Adrenal gland (tissue), 12 donors: Measurements from ENCODE around the gene EDA2R. TPM values are rescaled to one million over a fixed set of nuclear protein-coding genes. Genes with fewer than 3 reads are reported as not detected.

Source experiments
- DNase-seq, 7 donors: peaks; one replicate each; pipeline ENCODE4 v3.0.0-alpha.2; 2019 to 2020
- H3K27ac ChIP-seq, 5 donors: fragments of 200-600 bp; sonication (generic) in 4 of 5; 1 replicate in 3 of 5; 2 replicates in 2 of 5; pipeline versions ENCODE4 v1.5.1 to v1.8.0; 2016 to 2020; ENCODE audit warnings: mild to moderate bottlenecking in 1 of 5
- H3K27me3 ChIP-seq: fragments of 200-600 bp; 2 replicates; pipeline ENCODE4 v1.8.0; 2021
- H3K36me3 ChIP-seq, 2 donors: fragments of 200-600 bp; replicated peaks in 1 of 2; 1 replicate in 1 of 2; 2 replicates in 1 of 2; pipeline versions ENCODE4 v1.5.1 to v1.8.0; 2018 to 2022
- H3K4me1 ChIP-seq, 2 donors: fragments of 200-600 bp; replicated peaks in 1 of 2; 1 replicate in 1 of 2; 2 replicates in 1 of 2; pipeline versions ENCODE4 v1.5.1 to v1.8.0; 2018 to 2021
- H3K4me3 ChIP-seq, 4 donors: fragments of 200-600 bp; sonication (generic) in 3 of 4; one replicate each; pipeline ENCODE4 v1.5.1; 2016 to 2018
- H3K9me3 ChIP-seq, 3 donors: fragments of 200-600 bp; sonication (generic) in 1 of 3; replicated peaks in 1 of 3; 1 replicate in 2 of 3; 2 replicates in 1 of 3; pipeline versions ENCODE4 v1.5.1 to v1.8.0; 2016 to 2021
- POLR2A ChIP-seq, 2 donors: fragments of 450-650 bp; IDR thresholded peaks; one replicate each; pipeline ENCODE4 v1.6.1; 2017; ENCODE audit warnings: antibody characterized with exemption in 2 of 2, mild to moderate bottlenecking in 2 of 2, moderate library complexity in 1 of 2
- WGBS, 4 donors: extraction: QIAGEN DNeasy Blood & Tissue Kit in 2 of 4; methylation state at CpG; one replicate each; pipeline versions ENCODE4 v1.1.5 to v1.1.7; 2013 to 2017; 5-methylcytosine and 5-hydroxymethylcytosine counted together
- intact Hi-C, 2 donors: fragments of 100-400 bp; cut with DNase I; formaldehyde crosslinking; loops; one replicate each; pipeline versions ENCODE4 v1.14.1 to v1.15.0; 2022 to 2023
- polyA plus RNA-seq, 3 donors: library from polyadenylated mRNA; stranded (reverse); fragments of 200-250 nt in 2 of 3; fragments of 350-450 nt in 1 of 3; fragmentation: Illumina TruSeq in 1 of 3; extraction: RNeasy Lipid Tissue Mini Kit (QIAGEN cat#74804) in 1 of 3; gene quantifications; one replicate each; pipeline ENCODE4 v1.2.3, GENCODE V29; 2013 to 2014
- total RNA-seq, 9 donors: library from RNA; depleted of rRNA in 4 of 9; stranded (reverse); fragments of >200 nt in 4 of 9; fragments of 120-200 nt in 1 of 9; fragmentation: NEBNext Ultra II Directional in 1 of 9; extraction: Animal tissue kit (Norgen Biotek cat#: 25700) in 1 of 9; gene quantifications; one replicate each; pipeline versions ENCODE4 v1.1.0 to v1.2.4, GENCODE V29; 2013 to 2023
- TF ChIP-seq, protein P1 (sequence below), 6 experiments: fragments of 450-650 bp in 4 of 6; fragments of 200-600 bp in 2 of 6; sonication (generic) in 1 of 6; IDR thresholded peaks; 1 replicate in 5 of 6; 2 replicates in 1 of 6; pipeline versions ENCODE4 v1.5.1 to v1.8.0; 2016 to 2021; ENCODE audit warnings: antibody characterized with exemption in 6 of 6, mild to moderate bottlenecking in 2 of 6, moderate library complexity in 1 of 6
- donor health status: healthy with polysubstance abuse.
- donor health status: Bipolar disorder and iron deficiency.
- donor health status: DM: yes; HTN: yes; CAD: no.
- donor health status: DM: no; HTN: no; CAD: no.
- donor health status: DM: no; HTN: no; CAD: no.
- donor health status: DM: yes; HTN: yes; CAD: no.

EDA2R gene
- total and polyA plus RNA-seq, 12 donors, result 0.64 to 15.3 (median 3.8) TPM

DNA sequence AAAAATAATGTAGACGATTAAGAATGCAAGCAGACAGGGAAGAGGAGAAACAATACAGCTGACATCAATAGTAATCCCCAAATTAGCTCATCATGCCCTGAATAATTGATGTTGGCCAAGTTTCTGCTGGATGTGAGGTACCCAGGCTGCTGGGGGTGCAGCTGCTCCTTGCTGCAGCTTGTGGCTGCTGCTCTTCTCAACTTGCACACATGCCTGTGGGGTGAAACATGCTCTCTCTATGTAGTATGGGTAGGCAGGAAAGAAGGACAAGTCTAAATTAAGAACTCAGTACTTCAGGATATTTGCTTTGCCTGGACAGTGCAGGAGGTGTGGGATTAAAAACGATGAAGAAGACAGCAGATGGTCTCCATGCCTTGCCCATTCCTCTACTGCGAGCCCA lies 16.7 kb downstream of the EDA2R start:
- intact Hi-C loops, result no loop called here
- no peak for TF ChIP-seq POLR2A (IDR thresholded peaks at IDR 0.05)
- TF ChIP-seq, protein P1, sequence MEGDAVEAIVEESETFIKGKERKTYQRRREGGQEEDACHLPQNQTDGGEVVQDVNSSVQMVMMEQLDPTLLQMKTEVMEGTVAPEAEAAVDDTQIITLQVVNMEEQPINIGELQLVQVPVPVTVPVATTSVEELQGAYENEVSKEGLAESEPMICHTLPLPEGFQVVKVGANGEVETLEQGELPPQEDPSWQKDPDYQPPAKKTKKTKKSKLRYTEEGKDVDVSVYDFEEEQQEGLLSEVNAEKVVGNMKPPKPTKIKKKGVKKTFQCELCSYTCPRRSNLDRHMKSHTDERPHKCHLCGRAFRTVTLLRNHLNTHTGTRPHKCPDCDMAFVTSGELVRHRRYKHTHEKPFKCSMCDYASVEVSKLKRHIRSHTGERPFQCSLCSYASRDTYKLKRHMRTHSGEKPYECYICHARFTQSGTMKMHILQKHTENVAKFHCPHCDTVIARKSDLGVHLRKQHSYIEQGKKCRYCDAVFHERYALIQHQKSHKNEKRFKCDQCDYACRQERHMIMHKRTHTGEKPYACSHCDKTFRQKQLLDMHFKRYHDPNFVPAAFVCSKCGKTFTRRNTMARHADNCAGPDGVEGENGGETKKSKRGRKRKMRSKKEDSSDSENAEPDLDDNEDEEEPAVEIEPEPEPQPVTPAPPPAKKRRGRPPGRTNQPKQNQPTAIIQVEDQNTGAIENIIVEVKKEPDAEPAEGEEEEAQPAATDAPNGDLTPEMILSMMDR (IDR thresholded peaks at IDR 0.05), result no peak
- 67 to 86% (median 79%) methylated on average over 3 of the region's 3 CpGs for WGBS, 4 donors

DNA sequence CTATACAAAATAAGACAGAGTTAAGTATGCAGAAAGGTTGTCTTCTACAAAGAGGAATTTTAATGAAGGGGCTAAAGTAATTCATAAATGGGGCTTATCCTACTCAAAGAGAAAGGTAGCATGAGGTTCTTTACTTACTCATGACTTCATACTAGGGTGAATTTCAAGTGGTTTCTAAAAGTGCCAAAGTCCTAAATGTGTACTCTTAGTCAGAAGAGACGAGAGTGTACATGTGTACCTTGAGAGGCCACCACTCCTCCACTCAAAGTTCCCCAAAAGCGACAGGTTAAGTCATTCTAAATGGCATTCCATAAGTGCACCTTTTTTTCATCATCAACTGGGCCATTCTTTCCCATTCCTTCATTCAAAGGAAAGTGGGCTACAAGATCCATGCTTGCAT lies 21.9 kb downstream of the EDA2R start:
- no peaks in the 10 kb centered on the region for H3K9me3 ChIP-seq
- TF ChIP-seq, protein P1 (IDR thresholded peaks at IDR 0.05), result no peak
- TF ChIP-seq POLR2A (IDR thresholded peaks at IDR 0.05), result no peak
- WGBS, 4 donors, result 55 to 95% (median 79%) methylated on average over 2 of the region's 2 CpGs
- H3K27me3 ChIP-seq, result no peaks in the 10 kb centered on the region
- H3K4me1 ChIP-seq, result no peaks in the 10 kb centered on the region
- intact Hi-C loops, result no loop called here
- H3K4me3 ChIP-seq, result no peak overlapping the region
- no peak overlapping the region for H3K27ac ChIP-seq
- DNase-seq, result no peak
- no peaks in the 10 kb centered on the region for H3K36me3 ChIP-seq

More for the DNA sequence above, 16.7 kb downstream of the EDA2R start:
- Histone ChIP-seq H3K4me3 (no peak overlapping the region), H3K27me3 (no peaks in the 10 kb centered on the region), H3K9me3 (no peaks in the 10 kb centered on the region), H3K27ac (no peak overlapping the region), H3K4me1 (no peaks in the 10 kb centered on the region), H3K36me3 (no peaks in the 10 kb centered on the region)
- DNase-seq, result no peak

DNA sequence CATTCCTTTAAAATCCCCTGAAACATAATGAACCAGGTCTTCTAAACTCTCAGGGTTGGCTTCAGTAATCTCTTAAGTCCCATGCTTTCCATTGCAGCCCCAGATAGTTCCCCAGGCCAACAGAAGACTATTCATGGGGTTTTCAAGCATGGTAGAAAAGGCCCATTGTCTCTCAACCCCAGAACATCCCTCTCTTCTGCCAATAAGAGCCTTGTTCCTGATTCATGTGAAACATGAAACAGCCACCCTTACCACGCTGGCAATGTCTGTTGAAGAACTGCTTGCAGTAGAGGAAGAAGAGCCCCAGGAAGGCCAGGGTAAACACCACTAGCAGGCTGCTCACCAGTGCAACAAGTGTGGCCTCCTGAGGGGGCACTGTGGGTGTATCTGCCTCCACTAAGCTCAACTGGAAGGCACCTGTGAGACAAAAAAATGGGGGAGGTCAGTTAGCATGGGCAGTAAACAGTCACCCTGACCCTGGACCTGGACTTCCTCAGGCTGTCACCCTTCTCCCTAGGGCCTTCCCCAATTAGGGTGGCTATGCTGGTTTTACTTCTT lies 36.4 kb downstream of the EDA2R start:
- H3K4me1 ChIP-seq, result no peaks in the 10 kb centered on the region
- no peaks in the 10 kb centered on the region for H3K27me3 ChIP-seq
- no peak overlapping the region for H3K27ac ChIP-seq
- no peaks in the 10 kb centered on the region for H3K36me3 ChIP-seq
- no peak overlapping the region for H3K4me3 ChIP-seq
- intact Hi-C loops, result no loop called here
- WGBS, 4 donors, result 29 to 68% (median 38%) methylated on average over 1 of the region's 1 CpG; no CpG with 5 or more reads in 1 of the 4 donors
- TF ChIP-seq POLR2A (IDR thresholded peaks at IDR 0.05), result no peak
- TF ChIP-seq, protein P1 (IDR thresholded peaks at IDR 0.05), result no peak
- no peaks in the 10 kb centered on the region for H3K9me3 ChIP-seq
- no peak for DNase-seq

DNA sequence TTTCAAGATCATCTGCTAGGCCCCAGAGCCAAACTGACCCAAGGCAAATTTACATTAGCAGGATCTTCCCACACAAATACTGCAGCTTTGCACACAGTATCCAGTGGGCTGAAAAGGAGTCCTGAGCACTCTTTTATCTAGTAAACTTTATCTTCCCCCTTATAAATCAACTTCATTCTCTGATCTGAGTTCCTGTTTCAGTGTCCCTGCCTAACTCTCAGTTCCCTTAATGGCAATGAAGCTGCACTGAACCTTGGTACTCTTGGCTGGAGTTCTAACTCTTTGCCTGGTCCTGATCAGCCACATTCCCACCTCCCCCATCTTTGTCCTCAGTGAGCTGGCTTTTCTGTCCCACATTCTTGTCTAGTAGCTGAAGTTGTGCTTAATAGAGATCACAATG lies 37.4 kb downstream of the EDA2R start:
- no peak for DNase-seq
- Histone ChIP-seq H3K36me3 (no peaks in the 10 kb centered on the region), H3K4me3 (no peak overlapping the region), H3K27ac (no peak overlapping the region), H3K9me3 (no peaks in the 10 kb centered on the region), H3K27me3 (no peaks in the 10 kb centered on the region), H3K4me1 (no peaks in the 10 kb centered on the region)
- TF ChIP-seq, protein P1 (IDR thresholded peaks at IDR 0.05), result no peak
- TF ChIP-seq POLR2A (IDR thresholded peaks at IDR 0.05), result no peak
- intact Hi-C loops, result no loop called here
